OCI-LY1 (cell line): Measurements from ENCODE around the gene CSNK1G2.

ENCODE experiments used
- H2AFZ ChIP-seq: fragments of 200-600 bp; sonication (generic), shearing (Covaris generic); 2 replicates; pipeline ENCODE4 v1.6.0; 2014; ENCODE audit warnings: antibody characterized with exemption, mild to moderate bottlenecking, low read length
- H3F3A ChIP-seq: fragments of 200-600 bp; sonication (generic), shearing (Covaris generic); 2 replicates; pipeline ENCODE4 v1.6.0; 2014; ENCODE audit warnings: mild to moderate bottlenecking, antibody characterized with exemption, low read length, moderate library complexity; ENCODE audit not compliant: insufficient read depth
- H3K27ac ChIP-seq: fragments of 200-600 bp; sonication (generic); 2 replicates; pipeline ENCODE4 v1.5.1; 2014; ENCODE audit warnings: low read length, mixed run types, mild to moderate bottlenecking, low read depth; ENCODE audit not compliant: poor library complexity, severe bottlenecking
- H3K27me3 ChIP-seq: fragments of 200-600 bp; sonication (generic); 2 replicates; pipeline ENCODE4 v1.6.0; 2014; ENCODE audit warnings: antibody characterized with exemption, mild to moderate bottlenecking, low read length, moderate library complexity; ENCODE audit not compliant: insufficient read depth
- H3K36me3 ChIP-seq: fragments of 200-600 bp; sonication (generic); 2 replicates; pipeline ENCODE4 v1.6.1; 2014; ENCODE audit warnings: mild to moderate bottlenecking, antibody characterized with exemption, low read length, moderate library complexity, mixed read lengths; ENCODE audit not compliant: insufficient read depth
- H3K4me1 ChIP-seq: fragments of 200-600 bp; sonication (generic); 2 replicates; pipeline ENCODE4 v1.5.1; 2014; ENCODE audit warnings: mild to moderate bottlenecking, low read length, moderate library complexity; ENCODE audit not compliant: insufficient read depth, severe bottlenecking
- H3K4me2 ChIP-seq: fragments of 200-600 bp; sonication (generic), shearing (Covaris generic); 2 replicates; pipeline ENCODE4 v1.6.1; 2014; ENCODE audit warnings: low read length
- H3K4me3 ChIP-seq: fragments of 200-600 bp; sonication (generic); 2 replicates; pipeline ENCODE4 v1.5.1; 2014; ENCODE audit warnings: low read length, low read depth, mild to moderate bottlenecking, mixed read lengths; ENCODE audit not compliant: poor library complexity, severe bottlenecking
- H3K79me2 ChIP-seq: fragments of 200-600 bp; shearing (Covaris generic); 2 replicates; pipeline ENCODE4 v1.6.1; 2016; ENCODE audit warnings: mixed run types, low read length, mixed read lengths; ENCODE audit not compliant: insufficient read depth
- H3K9ac ChIP-seq: fragments of 200-600 bp; sonication (generic), shearing (Covaris generic); 2 replicates; pipeline ENCODE4 v1.6.1; 2014; ENCODE audit warnings: mild to moderate bottlenecking, low read length, mixed read lengths
- H3K9me2 ChIP-seq: fragments of 200-600 bp; sonication (generic), shearing (Covaris generic); 2 replicates; pipeline ENCODE4 v1.6.1; 2014; ENCODE audit warnings: low read depth, mild to moderate bottlenecking, low read length, mixed read lengths
- H3K9me3 ChIP-seq: fragments of 200-600 bp; shearing (Covaris generic); 2 replicates; pipeline ENCODE4 v1.6.1; 2014; ENCODE audit warnings: low read length, mixed read lengths
- H4K20me1 ChIP-seq: fragments of 200-600 bp; sonication (generic), shearing (Covaris generic); 2 replicates; pipeline ENCODE4 v1.6.0; 2016; ENCODE audit warnings: mild to moderate bottlenecking, low read length; ENCODE audit not compliant: insufficient read depth
- CTCF ChIP-seq: fragments of 200-600 bp; sonication (generic), shearing (Covaris generic); IDR thresholded peaks from 2 replicates; pipeline ENCODE4 v1.5.1; 2017; ENCODE audit warnings: mild to moderate bottlenecking, antibody characterized with exemption, low read length, moderate library complexity, mixed read lengths
- EZH2 ChIP-seq: fragments of 200-600 bp; sonication (generic), shearing (Covaris generic); IDR thresholded peaks from 2 replicates; pipeline ENCODE4 v1.8.0; 2017; ENCODE audit warnings: borderline replicate concordance, mixed run types, mild to moderate bottlenecking, antibody characterized with exemption, low read length, moderate library complexity, mixed read lengths

The CSNK1G2 gene

GRCh38 chr19:1932395-1932794 is 8.6 kb upstream of the CSNK1G2 start:
- no peak overlapping the region for H3K9ac ChIP-seq
- H3K79me2 ChIP-seq, result no peaks in the 10 kb centered on the region
- no peaks in the 10 kb centered on the region for H4K20me1 ChIP-seq
- peaks cover 4% of the 10 kb centered on the region; the same call in 1 of the 2 replicates for H3K36me3 ChIP-seq
- H3K4me1 ChIP-seq, result peaks cover 18% of the 10 kb centered on the region
- no peak overlapping the region for H3K4me2 ChIP-seq
- no peak overlapping the region for H2AFZ ChIP-seq
- H3K4me3 ChIP-seq, result no peak overlapping the region
- TF ChIP-seq EZH2, result no peak
- no peak for TF ChIP-seq CTCF
- H3F3A ChIP-seq, result 0 out of 2 replicates have a peak, but pooled peaks cover 3% of the 10 kb centered on the region
- peaks cover 10% of the 10 kb centered on the region; the same call in 1 of the 2 replicates for H3K9me3 ChIP-seq
- no peaks in the 10 kb centered on the region; the same call in 1 of the 2 replicates for H3K27me3 ChIP-seq
- H3K9me2 ChIP-seq, result no peaks in the 10 kb centered on the region
- H3K27ac ChIP-seq, result no peak overlapping the region

- Histone ChIP-seq H3K9me3 (peaks cover 10% of the 10 kb centered on the region; the same call in 1 of the 2 replicates), H3K9me2 (no peaks in the 10 kb centered on the region), H3K9ac (no peak overlapping the region), H3K79me2 (no peaks in the 10 kb centered on the region), H3K27ac (no peak overlapping the region), H3K36me3 (peaks cover 4% of the 10 kb centered on the region; the same call in 1 of the 2 replicates), H2AFZ (no peak overlapping the region), H3K27me3 (no peaks in the 10 kb centered on the region; the same call in 1 of the 2 replicates), H3K4me1 (peaks cover 18% of the 10 kb centered on the region), H3K4me3 (no peak overlapping the region), H3F3A (0 out of 2 replicates have a peak, but pooled peaks cover 1% of the 10 kb centered on the region), H4K20me1 (no peaks in the 10 kb centered on the region), H3K4me2 (no peak overlapping the region)
- TF ChIP-seq CTCF, result no peak
- TF ChIP-seq EZH2, result no peak
Measured at GRCh38 chr19:1933244-1933643, 7.7 kb upstream of the CSNK1G2 start.

- Histone ChIP-seq H3K27me3 (no peaks in the 10 kb centered on the region; the same call in 1 of the 2 replicates), H3K27ac (no peak overlapping the region), H3K9me2 (no peaks in the 10 kb centered on the region), H3K4me3 (no peak overlapping the region), H4K20me1 (no peaks in the 10 kb centered on the region), H3K9ac (no peak overlapping the region), H2AFZ (no peak overlapping the region), H3K36me3 (peaks cover 4% of the 10 kb centered on the region; the same call in 1 of the 2 replicates), H3F3A (no peaks in the 10 kb centered on the region), H3K9me3 (peaks cover 10% of the 10 kb centered on the region; the same call in 1 of the 2 replicates), H3K79me2 (no peaks in the 10 kb centered on the region), H3K4me1 (peaks cover 17% of the 10 kb centered on the region), H3K4me2 (no peak overlapping the region)
- TF ChIP-seq EZH2 (no peak), CTCF (no peak)
Measured at GRCh38 chr19:1933942-1934341, 7.0 kb upstream of the CSNK1G2 start.
